ENCODE data around the gene CASQ1. TPM values are rescaled to one million over a fixed set of nuclear protein-coding genes. Genes with fewer than 3 reads are reported as not detected.

CASQ1 gene
- total and polyA plus RNA-seq, 2 donors (not counting 1 experiment from before 2014, with no cell fraction given), result not detected

GRCh38 chr1:160168016-160168415, 22.4 kb upstream of the CASQ1 start:
- Histone ChIP-seq H3K79me2 (ENCODE audit: control insufficient read depth, insufficient read depth, low read length) (no peaks in the 10 kb centered on the region), H3K36me3 (replicated peaks in 1 of 2; ENCODE audit: control extremely low read depth in 1 of 2, control insufficient read depth in 1 of 2, extremely low read depth in 1 of 2, insufficient read depth in 2 of 2, low read length in 1 of 2) (no peaks in the 10 kb centered on the region), H3K9ac (ENCODE audit: low read length) (no peak overlapping the region), H3K4me1 (ENCODE audit: control insufficient read depth in 2 of 2, insufficient read depth in 2 of 2, low read length in 2 of 2) (peaks cover 9 to 14% of the 10 kb centered on the region in 2 donors), H2AFZ (ENCODE audit: insufficient read depth, low read depth, low read length, poor library complexity, severe bottlenecking) (no peak overlapping the region), H3K4me2 (replicated peaks; ENCODE audit: low read depth, low read length, poor library complexity, severe bottlenecking) (no peak overlapping the region), H3K27me3 (replicated peaks in 1 of 4; ENCODE audit: control extremely low read depth in 1 of 4, control insufficient read depth in 3 of 4, insufficient read depth in 4 of 4, low read length in 3 of 4) (no peaks in the 10 kb centered on the region), H3K9me3 (ENCODE audit: control extremely low read depth in 1 of 3, control insufficient read depth in 2 of 3, insufficient read depth in 1 of 3, low read length in 2 of 3) (no peaks in the 10 kb centered on the region), H3K4me3 (ENCODE audit: control extremely low read depth in 1 of 5, extremely low read depth in 1 of 5, insufficient read depth in 1 of 5, low read depth in 2 of 5, low read length in 4 of 5) (no peak overlapping the region), H3K27ac (ENCODE audit: low read length in 2 of 2) (no peak overlapping the region), H4K20me1 (ENCODE audit: control insufficient read depth, insufficient read depth, low read length, poor library complexity, severe bottlenecking) (no peaks in the 10 kb centered on the region)
- no peak overlapping the region for H3K4me3 Mint-ChIP-seq
- intact Hi-C loops (cut with micrococcal nuclease), result no loop called here
- ChIA-PET CTCF (no interaction called here), POLR2A (no interaction called here)
- WGBS (ENCODE audit: insufficient coverage), result 75% methylated on average over 2 of the region's 5 CpGs
- peak overlapping the region; percentile 1 for H3K27ac Mint-ChIP-seq
- TF ChIP-seq CTCF (IDR thresholded peaks at IDR 0.05) (no peak), EZH2 (IDR thresholded peaks at IDR 0.05; ENCODE audit: borderline replicate concordance, insufficient read depth, low read depth, low read length, poor library complexity, severe bottlenecking) (no peak)
- H3K9me3 Mint-ChIP-seq (ENCODE audit: insufficient read depth), result no peaks in the 10 kb centered on the region
- DNase-seq, result no peak
- H3K4me1 Mint-ChIP-seq, result peaks cover 15% of the 10 kb centered on the region
- no peak for ATAC-seq (ENCODE audit: low read depth)
- H3K27me3 Mint-ChIP-seq, result peaks cover 4% of the 10 kb centered on the region

GRCh38 chr1:160168609-160169369, 21.6 kb upstream of the CASQ1 start:
- Mint-ChIP-seq H3K4me3 (no peak overlapping the region), H3K4me1 (peaks cover 15% of the 10 kb centered on the region), H3K27ac (no peak overlapping the region), H3K27me3 (peaks cover 4% of the 10 kb centered on the region), H3K9me3 (ENCODE audit: insufficient read depth) (no peaks in the 10 kb centered on the region)
- Histone ChIP-seq H3K79me2 (ENCODE audit: control insufficient read depth, insufficient read depth, low read length) (no peaks in the 10 kb centered on the region), H3K27ac (ENCODE audit: low read length in 2 of 2) (no peak overlapping the region), H3K9me3 (ENCODE audit: control extremely low read depth in 1 of 3, control insufficient read depth in 2 of 3, insufficient read depth in 1 of 3, low read length in 2 of 3) (no peaks in the 10 kb centered on the region), H3K4me3 (ENCODE audit: control extremely low read depth in 1 of 5, extremely low read depth in 1 of 5, insufficient read depth in 1 of 5, low read depth in 2 of 5, low read length in 4 of 5) (no peak overlapping the region), H2AFZ (ENCODE audit: insufficient read depth, low read depth, low read length, poor library complexity, severe bottlenecking) (no peak overlapping the region), H3K36me3 (replicated peaks in 1 of 2; ENCODE audit: control extremely low read depth in 1 of 2, control insufficient read depth in 1 of 2, extremely low read depth in 1 of 2, insufficient read depth in 2 of 2, low read length in 1 of 2) (no peaks in the 10 kb centered on the region), H3K4me2 (replicated peaks; ENCODE audit: low read depth, low read length, poor library complexity, severe bottlenecking) (no peak overlapping the region), H3K9ac (ENCODE audit: low read length) (no peak overlapping the region), H4K20me1 (ENCODE audit: control insufficient read depth, insufficient read depth, low read length, poor library complexity, severe bottlenecking) (no peaks in the 10 kb centered on the region), H3K27me3 (replicated peaks in 1 of 4; ENCODE audit: control extremely low read depth in 1 of 4, control insufficient read depth in 3 of 4, insufficient read depth in 4 of 4, low read length in 3 of 4) (no peaks in the 10 kb centered on the region), H3K4me1 (ENCODE audit: control insufficient read depth in 2 of 2, insufficient read depth in 2 of 2, low read length in 2 of 2) (peaks cover 9 to 14% of the 10 kb centered on the region in 2 donors)
- DNase-seq, result no peak
- 92% methylated on average over 6 of the region's 13 CpGs for WGBS (ENCODE audit: insufficient coverage)
- intact Hi-C loops (cut with micrococcal nuclease), result no loop called here
- POLR2A ChIA-PET, result interaction anchor here (0.6 kb wide), 1 partner anchor 149 kb away, joined by 10 read pairs; no protein-coding TSS in a partner anchor
- ATAC-seq (ENCODE audit: low read depth), result no peak
- TF ChIP-seq CTCF (IDR thresholded peaks at IDR 0.05) (no peak), EZH2 (IDR thresholded peaks at IDR 0.05; ENCODE audit: borderline replicate concordance, insufficient read depth, low read depth, low read length, poor library complexity, severe bottlenecking) (no peak)
- CTCF ChIA-PET, result interaction anchor here (1.0 to 1.1 kb wide), 2 partner anchors 51 to 972 kb away, joined by 3 to 4 read pairs; no protein-coding TSS in a partner anchor

Data from B cell (primary cell).